Hepatocyte (in vitro differentiated cells): Measurements from ENCODE around the gene CDV3. TPM values are rescaled to one million over a fixed set of nuclear protein-coding genes. Genes with fewer than 3 reads are reported as not detected.
A peak's percentile ranks its signal among the peaks of the same experiment; 100 is the strongest.

ENCODE experiments used
- DNase-seq: peaks from one replicate; pipeline ENCODE4 v3.0.0-alpha.2; 2016; ENCODE audit warnings: low spot score
- H2AFZ ChIP-seq: fragments of 200-600 bp; sonication (generic); 2 replicates; pipeline ENCODE4 v1.6.0; 2016; ENCODE audit warnings: antibody characterized with exemption, mild to moderate bottlenecking
- H3K27ac ChIP-seq: fragments of 200-600 bp; sonication (generic); 2 replicates; pipeline ENCODE4 v1.5.1; 2016; ENCODE audit warnings: mild to moderate bottlenecking
- H3K27me3 ChIP-seq: fragments of 200-600 bp; sonication (generic); 2 replicates; pipeline ENCODE4 v1.6.1; 2016
- H3K36me3 ChIP-seq: fragments of 200-600 bp; sonication (generic); replicated peaks from 2 replicates; pipeline ENCODE4 v1.5.1; 2016; ENCODE audit warnings: low read depth; ENCODE audit not compliant: insufficient read depth
- H3K4me1 ChIP-seq: fragments of 200-600 bp; sonication (generic); 2 replicates; pipeline ENCODE4 v1.5.1; 2016; ENCODE audit warnings: mild to moderate bottlenecking, moderate library complexity; ENCODE audit not compliant: insufficient read depth
- H3K4me2 ChIP-seq: fragments of 200-600 bp; sonication (generic); 2 replicates; pipeline ENCODE4 v1.6.0; 2016
- H3K4me3 ChIP-seq: fragments of 200-600 bp; sonication (generic); 2 replicates; pipeline ENCODE4 v1.5.1; 2016; ENCODE audit warnings: mild to moderate bottlenecking
- H3K79me2 ChIP-seq: fragments of 200-600 bp; sonication (generic); 2 replicates; pipeline ENCODE4 v1.6.0; 2017; ENCODE audit warnings: mild to moderate bottlenecking
- H3K9me2 ChIP-seq: fragments of 200-600 bp; sonication (generic); replicated peaks from 2 replicates; pipeline ENCODE4 v1.6.0; 2017; ENCODE audit warnings: mild to moderate bottlenecking; ENCODE audit not compliant: insufficient read depth
- H3K9me3 ChIP-seq: fragments of 200-600 bp; sonication (generic); 2 replicates; pipeline ENCODE4 v1.5.1; 2016; ENCODE audit warnings: low read depth, mild to moderate bottlenecking
- H4K20me1 ChIP-seq: fragments of 200-600 bp; sonication (generic); 2 replicates; pipeline ENCODE4 v1.6.0; 2016; ENCODE audit warnings: mild to moderate bottlenecking; ENCODE audit not compliant: insufficient read depth, poor library complexity, severe bottlenecking
- CTCF ChIP-seq: fragments of 200-600 bp; sonication (generic); IDR thresholded peaks from 2 replicates; pipeline ENCODE4 v1.5.1; 2016; ENCODE audit warnings: antibody characterized with exemption, mild to moderate bottlenecking; ENCODE audit not compliant: poor library complexity
- EZH2 ChIP-seq: fragments of 200-600 bp; sonication (generic); IDR thresholded peaks from 2 replicates; pipeline ENCODE4 v1.6.1; 2016; ENCODE audit warnings: antibody characterized with exemption, mild to moderate bottlenecking, borderline replicate concordance
- EZH2phosphoT487 ChIP-seq: fragments of 200-600 bp; sonication (generic); IDR thresholded peaks from one replicate; pipeline ENCODE4 v1.6.1; 2018; ENCODE audit warnings: antibody characterized with exemption, mild to moderate bottlenecking, low read depth, moderate library complexity; ENCODE audit not compliant: unreplicated experiment, severe bottlenecking
- WGBS: methylation state at CpG from one replicate; pipeline ENCODE4 v1.1.6; 2016; ENCODE audit warnings: low lambda C conversion rate; ENCODE audit errors: missing lambda C conversion rate; 5-methylcytosine and 5-hydroxymethylcytosine counted together
- polyA plus RNA-seq: library from polyadenylated mRNA; unstranded; fragments of >200 nt; fragmentation: Nextera tagmentation; extraction: Ambion mirVana; gene quantifications from 2 replicates; pipeline ENCODE4 v1.2.1, GENCODE V29; 2016
- total RNA-seq: library from RNA; depleted of rRNA; stranded (reverse); fragments of >200 nt; gene quantifications from 2 replicates; pipeline ENCODE4 v1.2.3, GENCODE V29; 2014

CDV3 gene
- total and polyA plus RNA-seq, 2 experiments from 2014 or later: 97.6 to 243 TPM

GRCh38 chr3:133563186-133563591, 10.3 kb upstream of the CDV3 start:
- 77% methylated on average over 5 of the region's 5 CpGs for WGBS
- H3K4me1 ChIP-seq: no peaks in the 10 kb centered on the region
- DNase-seq: no peak
- no peaks in the 10 kb centered on the region for H3K36me3 ChIP-seq
- no peak overlapping the region for H2AFZ ChIP-seq
- no peak overlapping the region for H3K27ac ChIP-seq
- no peaks in the 10 kb centered on the region for H3K9me2 ChIP-seq
- H3K27me3 ChIP-seq: no peaks in the 10 kb centered on the region
- TF ChIP-seq CTCF (no peak), EZH2phosphoT487 (no peak), EZH2 (no peak)
- H3K9me3 ChIP-seq: no peaks in the 10 kb centered on the region
- no peak overlapping the region for H3K4me2 ChIP-seq
- no peaks in the 10 kb centered on the region for H3K79me2 ChIP-seq
- H3K4me3 ChIP-seq: no peak overlapping the region
- no peaks in the 10 kb centered on the region for H4K20me1 ChIP-seq

- Histone ChIP-seq H3K4me3 (no peak overlapping the region), H3K36me3 (no peaks in the 10 kb centered on the region), H2AFZ (no peak overlapping the region), H3K9me2 (no peaks in the 10 kb centered on the region), H3K9me3 (no peaks in the 10 kb centered on the region), H4K20me1 (no peaks in the 10 kb centered on the region), H3K79me2 (no peaks in the 10 kb centered on the region), H3K4me2 (no peak overlapping the region), H3K4me1 (no peaks in the 10 kb centered on the region), H3K27ac (no peak overlapping the region), H3K27me3 (no peaks in the 10 kb centered on the region)
- DNase-seq: no peak
- TF ChIP-seq CTCF (no peak), EZH2phosphoT487 (no peak), EZH2 (no peak)
- 44% methylated on average over 1 of the region's 1 CpG for WGBS
These were observed 9.7 kb upstream of the CDV3 start for GRCh38 chr3:133563816-133564215.

GRCh38 chr3:133568294-133569014, 5.0 kb upstream of the CDV3 start:
- H3K4me2 ChIP-seq: no peak overlapping the region

More at GRCh38 chr3:133568294-133569014, 5.0 kb upstream of the CDV3 start:
- 63% methylated on average over 8 of the region's 8 CpGs for WGBS
- peak overlapping the region; percentile 94 for H3K27ac ChIP-seq
- no peaks in the 10 kb centered on the region for H3K79me2 ChIP-seq
- peak; percentile 12 for DNase-seq
- H3K4me1 ChIP-seq: peaks cover 10% of the 10 kb centered on the region
- no peaks in the 10 kb centered on the region for H4K20me1 ChIP-seq
- H2AFZ ChIP-seq: no peak overlapping the region
- no peak overlapping the region for H3K4me3 ChIP-seq
- H3K9me3 ChIP-seq: no peaks in the 10 kb centered on the region
- no peaks in the 10 kb centered on the region for H3K36me3 ChIP-seq
- no peaks in the 10 kb centered on the region for H3K9me2 ChIP-seq
- H3K27me3 ChIP-seq: no peaks in the 10 kb centered on the region
- TF ChIP-seq EZH2 (no peak), EZH2phosphoT487 (no peak), CTCF (no peak)
